Stimulated activated CD4-positive, alpha-beta T cell treated with anti-CD3 and anti-CD28 coated beads, Interleukin-1b, Interleukin-23, amount 100 ng/mL, for 1 hour (primary cell): ENCODE data around the gene HMG20A.
"Not testable (repeated sequence)": the region's sequence is repeated elsewhere in the genome, so short reads cannot be mapped to it uniquely, and the experiment has no call there.

Source experiments
- DNase-seq, 2 donors: peaks; one replicate each; pipeline ENCODE4 v3.0.0-alpha.2; 2020; ENCODE audit warnings: low read depth in 2 of 2

The HMG20A gene

GRCh38 chr15:77406846-77407245, 13.8 kb upstream of the HMG20A start:
- DNase-seq, result no peak

GRCh38 chr15:77409259-77410156, 11.2 kb upstream of the HMG20A start:
- no peak for DNase-seq

DNA sequence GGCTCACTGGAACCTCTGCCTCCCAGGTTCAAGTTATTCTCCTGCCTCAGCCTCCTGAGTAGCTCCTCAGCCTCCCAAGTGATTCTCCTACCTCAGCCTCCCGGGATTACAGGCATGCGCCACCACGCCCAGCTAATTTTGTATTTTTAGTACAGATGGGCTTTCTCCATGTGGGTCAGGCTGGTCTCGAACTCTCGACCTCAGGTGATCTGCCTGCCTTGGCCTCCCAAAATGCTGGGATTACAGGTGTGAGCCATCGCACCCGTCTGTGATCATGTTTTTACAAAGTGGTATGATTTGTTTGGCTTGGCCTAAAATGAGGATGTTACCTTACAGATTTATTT, 10.6 kb upstream of the HMG20A start:
- not testable (repeated sequence) for DNase-seq

DNA sequence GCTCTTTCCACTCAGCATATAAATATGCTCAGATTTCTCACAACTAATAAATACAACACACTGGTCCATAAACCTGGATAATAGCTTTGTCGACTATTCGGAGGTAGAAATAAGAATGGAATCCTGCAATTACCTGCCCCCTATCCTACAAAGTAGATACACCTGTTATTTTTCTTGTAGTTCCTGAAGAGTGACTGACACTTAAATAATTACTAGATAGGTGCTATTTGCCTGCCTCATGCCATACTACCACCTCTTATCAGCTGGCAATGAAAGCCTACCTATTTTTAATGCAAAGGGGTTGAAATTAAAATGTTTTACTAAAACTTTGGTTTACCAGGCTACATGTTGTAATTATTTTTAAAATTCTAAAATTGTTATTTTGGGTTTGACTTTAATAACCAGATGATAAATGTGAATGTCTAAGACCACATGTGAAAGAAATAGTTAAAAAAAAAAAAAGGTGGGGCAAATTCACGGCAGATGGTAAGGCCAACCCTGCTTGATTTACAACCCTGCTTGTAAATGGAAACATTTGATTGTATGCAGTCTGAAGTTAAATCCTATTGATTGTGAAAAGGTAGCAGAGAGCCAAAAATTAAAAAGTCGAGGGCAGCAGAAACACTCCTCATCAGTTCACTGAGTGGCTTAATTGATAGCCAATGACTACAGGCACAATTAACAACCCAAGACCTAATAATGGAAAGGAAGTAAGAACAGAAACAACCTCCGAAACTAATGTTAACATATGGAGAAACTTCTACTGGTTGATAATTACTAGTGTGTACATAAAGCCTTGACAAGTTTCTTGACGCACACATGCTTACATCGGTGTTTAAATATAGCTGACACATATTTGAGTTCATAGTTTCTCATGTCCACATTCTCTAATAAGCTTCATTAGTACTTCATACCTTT, 9.7 kb upstream of the HMG20A start:
- no peak for DNase-seq

DNA sequence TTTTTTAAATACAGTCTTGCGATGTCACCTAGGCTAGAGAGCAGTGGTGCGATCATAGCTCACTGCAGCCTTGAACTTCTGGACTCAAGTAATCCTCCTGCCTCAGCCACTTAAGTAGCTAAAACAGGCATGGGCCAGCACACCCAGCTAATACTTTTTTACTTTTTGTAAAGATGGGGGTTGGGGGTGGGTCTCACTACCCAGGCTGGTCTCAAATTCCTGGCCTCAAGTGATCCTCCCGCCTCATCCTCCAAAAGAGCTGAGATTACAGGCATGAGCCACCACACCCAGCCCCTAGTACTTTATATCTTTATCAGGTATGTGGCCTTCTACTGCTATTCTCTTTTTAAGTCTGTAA, 9.1 kb upstream of the HMG20A start:
- DNase-seq, result no peak

- no peak for DNase-seq
Measured at GRCh38 chr15:77412972-77413698, 7.6 kb upstream of the HMG20A start.

GRCh38 chr15:77413699-77414349, 6.9 kb upstream of the HMG20A start:
- no peak for DNase-seq

DNA sequence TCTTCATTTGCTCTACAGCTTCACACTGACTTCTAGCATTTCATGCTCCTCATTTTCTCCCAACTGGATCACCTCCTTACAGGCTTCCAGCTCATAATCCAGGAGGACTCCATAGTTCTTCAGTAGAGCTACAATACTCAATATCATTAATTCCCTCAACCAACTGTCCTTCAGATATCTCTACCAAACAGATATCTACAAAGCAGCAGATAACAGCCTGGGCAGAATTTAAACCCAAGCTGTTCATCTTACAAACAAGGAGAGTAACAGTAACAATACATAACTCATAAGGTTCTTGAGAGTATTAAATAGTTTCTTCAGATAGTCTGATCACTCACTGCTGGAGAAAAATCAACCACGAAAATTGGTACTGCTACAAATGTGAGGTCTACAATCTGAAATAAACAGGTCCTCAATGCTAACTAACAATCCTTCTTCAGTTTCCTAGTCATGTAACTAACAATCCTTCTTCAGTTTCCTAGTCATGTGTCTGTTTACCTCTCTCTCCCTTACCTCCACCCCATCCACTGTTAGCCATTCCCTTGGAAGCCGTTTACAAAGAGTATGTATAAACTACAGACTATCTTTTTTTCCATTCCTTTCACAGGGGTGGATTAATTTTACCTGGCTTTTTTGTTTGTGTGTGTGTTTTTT, 5.8 kb upstream of the HMG20A start:
- DNase-seq, result no peak

DNA sequence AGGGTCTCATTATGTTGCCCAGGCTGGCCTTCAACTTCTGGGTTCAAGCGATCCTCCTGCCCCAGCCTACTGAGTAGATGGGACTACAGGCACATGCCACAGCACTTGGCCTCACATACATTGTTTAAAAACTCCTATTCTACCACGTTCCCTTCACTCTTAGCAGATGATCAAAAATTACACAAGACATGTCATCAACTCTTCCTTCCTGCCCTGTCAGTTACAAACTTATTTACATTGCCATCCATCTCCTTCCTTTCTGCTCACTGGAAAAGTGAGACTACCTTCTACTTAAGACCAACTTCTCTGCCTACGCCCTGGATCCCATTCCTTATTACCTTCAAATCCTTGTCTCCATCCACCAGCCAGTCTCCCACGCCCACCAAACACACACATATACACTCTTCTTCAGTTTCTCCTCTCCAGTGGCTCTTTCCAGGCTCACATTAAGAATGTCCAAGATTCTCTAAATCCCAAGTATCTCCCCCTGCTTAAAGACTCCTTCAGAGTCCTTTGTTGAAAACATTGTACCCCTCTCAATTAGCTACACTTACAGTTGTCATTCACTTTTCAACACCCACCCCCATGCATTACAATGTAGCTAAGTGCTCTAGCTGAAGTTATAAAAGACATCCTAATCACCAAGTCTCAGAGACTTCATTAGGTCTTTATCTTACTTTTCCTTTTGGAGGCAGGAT, 5.1 kb upstream of the HMG20A start:
- DNase-seq, result no peak

DNA sequence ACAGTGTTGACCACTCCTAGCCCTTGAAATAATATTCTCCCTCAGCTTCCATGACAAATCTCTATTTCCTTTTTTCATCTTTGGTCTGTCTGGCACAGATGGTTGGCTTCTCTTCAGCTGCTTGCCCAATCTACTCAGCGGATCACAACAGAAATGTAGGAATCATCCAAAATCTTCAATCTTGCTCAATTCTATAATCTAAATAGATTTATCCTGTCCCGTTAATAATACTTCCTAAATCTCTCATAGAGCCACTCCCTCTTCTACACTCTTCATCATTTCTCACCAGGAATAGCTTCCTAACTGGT, 4.6 kb upstream of the HMG20A start:
- no peak for DNase-seq

GRCh38 chr15:77416954-77417353, 3.7 kb upstream of the HMG20A start:
- DNase-seq, result no peak

DNA sequence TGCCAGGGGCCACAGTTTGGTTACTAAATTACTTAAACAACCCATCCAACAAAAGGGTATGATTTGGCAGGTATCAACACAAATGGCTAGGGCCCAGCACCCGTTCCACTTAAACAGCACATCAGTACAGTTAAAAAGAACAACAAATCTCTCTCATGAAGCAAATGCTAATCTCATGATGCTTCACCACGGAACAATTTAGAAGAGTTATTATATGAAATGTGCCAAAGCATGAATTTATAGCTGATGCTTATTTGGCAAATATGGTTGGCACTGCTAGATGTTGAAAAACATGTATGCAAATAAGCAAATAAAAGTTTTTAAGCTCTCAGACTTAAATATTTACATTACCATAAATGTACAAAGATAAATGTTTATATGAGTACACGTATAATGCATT, 3.1 kb upstream of the HMG20A start:
- no peak for DNase-seq

DNA sequence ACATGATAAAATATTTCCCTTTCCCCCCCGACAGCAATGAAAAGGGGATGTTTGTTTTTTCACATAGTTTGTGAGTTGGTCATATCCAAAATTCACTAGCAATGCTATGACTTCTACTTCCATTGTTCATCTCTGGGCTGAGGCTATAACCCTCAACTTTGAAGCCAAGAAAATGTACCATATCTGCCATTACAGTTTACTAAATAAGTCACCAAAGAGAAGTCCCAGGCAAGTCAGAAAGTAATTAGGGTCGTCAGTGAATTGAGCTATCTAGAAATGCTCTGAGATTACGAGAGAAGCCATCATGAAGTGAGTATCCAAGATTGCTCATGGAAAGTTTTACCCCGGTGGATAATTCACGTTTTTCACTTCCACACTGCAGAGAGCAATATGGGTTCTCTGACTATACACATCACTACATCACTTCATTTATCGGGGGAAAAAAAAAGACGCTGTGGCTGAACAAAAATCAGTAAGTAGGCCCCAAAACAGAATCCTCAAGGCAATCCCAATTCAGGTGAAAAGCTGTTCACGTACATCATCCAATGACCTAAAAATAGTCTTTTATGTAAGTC, 2.2 kb upstream of the HMG20A start:
- DNase-seq, result no peak

DNA sequence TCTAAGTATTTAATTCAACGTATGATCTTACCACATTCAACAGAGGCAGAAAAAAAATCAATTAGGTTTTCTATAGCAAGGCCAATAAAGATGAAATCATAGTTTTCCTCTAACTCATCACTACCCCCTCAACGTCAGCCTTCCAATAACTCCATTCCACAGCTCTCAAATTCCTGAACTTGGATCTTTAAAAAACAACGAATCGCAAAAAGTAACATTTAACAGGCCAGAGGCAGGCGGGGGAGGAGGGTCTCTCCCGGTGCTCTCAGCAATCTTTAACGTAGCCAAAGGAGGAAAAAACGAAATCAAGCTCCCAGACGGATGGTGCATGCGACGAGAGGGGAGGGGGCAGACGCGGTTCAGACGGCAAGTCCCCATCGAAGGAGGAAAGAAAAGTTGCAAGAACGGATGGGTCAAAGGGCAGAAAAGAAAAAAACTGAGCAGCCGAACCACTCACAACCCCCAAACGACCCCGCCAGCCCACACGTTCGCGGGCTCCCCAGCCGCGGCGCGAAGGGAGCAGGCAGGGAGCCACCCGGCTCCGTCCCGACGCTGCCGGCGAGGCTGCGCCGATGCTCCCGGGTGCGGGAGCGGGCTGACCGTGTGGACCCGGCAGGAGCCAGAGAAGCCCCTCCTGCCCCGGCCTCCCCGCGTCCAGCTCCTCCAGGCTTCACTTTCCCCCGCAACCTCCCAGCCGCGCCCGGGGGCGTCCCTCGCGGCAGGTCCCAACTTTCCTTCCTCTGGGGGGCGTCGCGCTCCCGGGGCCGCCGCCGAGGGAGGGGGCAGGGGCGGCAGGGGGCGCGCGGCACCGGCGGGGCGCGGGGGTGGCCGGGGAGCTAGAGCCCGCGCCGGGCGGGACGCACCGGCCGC, 1.5 kb upstream of the HMG20A start:
- peak in 1 of 2 donors; percentile 28 for DNase-seq

GRCh38 chr15:77419836-77420609, 665 bp upstream of the HMG20A start, which contains the start of gene PEAK1:
Gene PEAK1 (minus strand): TSS chr15:77420104. CDS start chr15:77181926, 238,178 bp downstream.
- peak; percentile 99 for DNase-seq

DNA sequence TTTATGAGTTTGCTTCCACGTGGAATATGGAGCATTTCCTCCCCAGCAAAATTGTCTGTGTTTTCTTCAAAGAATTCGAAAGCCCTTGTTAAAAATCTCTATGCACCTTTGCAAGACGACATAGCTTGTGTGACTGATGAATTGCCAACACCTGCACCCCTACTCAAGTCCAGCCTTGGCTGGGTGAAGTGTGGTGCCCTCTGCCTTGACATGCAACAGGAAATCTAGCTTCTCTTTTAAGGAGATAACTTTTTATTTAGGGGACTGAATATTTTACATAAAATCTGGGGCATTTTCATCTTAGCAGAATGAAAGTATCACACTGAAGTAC, 647 bp downstream of the HMG20A start:
- no peak for DNase-seq

DNA sequence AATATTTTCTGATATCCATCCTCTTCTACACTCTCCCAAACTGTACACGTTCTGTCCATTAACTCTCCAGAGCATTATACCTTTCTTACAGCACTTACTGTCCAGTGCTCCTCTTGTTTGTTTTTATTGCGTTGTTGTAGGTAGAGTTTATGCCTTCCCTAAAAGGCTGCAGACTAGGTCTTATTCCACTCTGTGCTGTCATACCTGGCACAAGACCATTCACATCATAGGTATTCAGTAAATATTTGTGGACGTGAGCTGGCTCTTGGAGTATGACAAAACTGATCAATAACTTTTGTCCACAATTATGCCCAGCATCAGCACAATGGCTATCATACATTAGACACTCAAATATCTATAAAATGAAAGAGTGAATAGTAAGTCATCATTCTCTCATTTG, 4.4 kb downstream of the HMG20A start:
- no peak for DNase-seq

DNA sequence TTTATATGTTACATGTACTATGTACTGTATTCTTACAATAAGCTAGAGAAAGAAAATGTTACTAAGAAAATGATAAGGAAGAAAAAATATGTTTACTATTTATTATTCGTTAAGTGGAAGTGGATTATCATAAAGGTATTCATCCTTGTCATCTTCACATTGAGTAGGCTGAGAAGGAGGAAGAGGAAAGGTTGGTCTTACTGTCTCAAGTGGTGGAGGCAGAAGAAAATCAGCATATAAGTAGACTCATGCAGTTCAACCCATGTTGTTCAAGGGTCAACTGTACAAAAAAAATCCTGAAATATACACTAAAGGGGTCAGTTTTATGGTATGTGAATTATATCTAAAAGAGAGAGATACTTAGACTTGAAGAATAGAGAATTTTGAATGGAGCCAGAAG, 5.7 kb downstream of the HMG20A start:
- DNase-seq, result no peak

DNA sequence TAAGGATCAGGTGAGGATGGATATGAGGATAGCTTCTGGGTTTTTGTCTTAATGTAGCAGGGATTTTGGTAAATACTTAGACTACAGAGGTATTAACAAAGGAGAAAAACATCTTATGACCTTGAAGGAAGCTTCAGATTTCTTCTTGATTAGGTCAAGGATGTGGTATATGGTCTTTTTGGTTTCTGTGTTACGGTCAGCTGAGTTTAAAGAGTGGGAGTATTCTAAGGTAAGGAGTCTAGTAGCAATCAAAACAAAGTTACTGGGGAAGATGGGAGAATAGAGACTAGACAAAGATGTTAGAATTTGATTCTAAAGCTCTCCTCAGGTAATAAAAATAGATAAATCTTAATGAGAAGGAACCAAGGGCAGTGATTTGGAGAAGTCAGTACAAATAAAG, 6.2 kb downstream of the HMG20A start:
- no peak for DNase-seq
